ENCODE data around the gene CCNY. TPM values are rescaled to one million over a fixed set of nuclear protein-coding genes. Genes with fewer than 3 reads are reported as not detected.

The CCNY gene
- total RNA-seq, 1 donor from 2014 or later: 68.7 TPM

DNA sequence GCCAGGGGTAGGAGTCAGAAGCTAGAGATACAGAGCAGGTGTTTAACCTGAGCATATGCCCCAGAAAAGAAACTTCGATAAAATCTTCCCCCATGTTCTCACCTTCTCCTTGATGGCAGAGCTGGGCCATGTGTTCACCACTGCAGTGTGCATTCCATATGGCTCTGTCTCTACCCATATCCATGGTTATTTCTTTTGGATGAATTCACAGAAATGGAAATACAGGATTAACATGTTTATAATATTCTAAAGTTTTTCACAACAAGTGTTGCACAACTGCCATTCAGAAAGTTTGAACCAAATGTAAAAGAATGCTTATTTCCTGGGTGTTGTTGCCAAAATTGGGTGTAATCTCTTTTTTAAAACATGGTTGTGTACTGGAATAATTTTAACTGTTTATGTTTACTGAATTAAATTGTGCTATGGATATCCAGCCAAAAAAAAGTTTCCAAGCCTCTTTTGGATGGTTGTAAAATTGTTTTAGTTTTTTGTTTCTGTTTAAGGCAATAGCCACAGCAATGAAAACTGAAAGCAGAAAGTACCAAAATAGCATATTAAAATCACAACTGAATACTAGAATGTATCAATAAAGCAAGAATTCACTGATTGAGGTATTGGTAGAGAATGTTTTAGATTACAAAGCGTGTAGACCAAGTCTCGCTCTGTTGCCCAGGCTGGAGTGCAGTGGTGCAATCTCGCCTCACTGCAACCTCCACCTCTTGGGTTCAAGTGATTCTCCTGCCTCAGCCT lies 19.9 kb upstream of the CCNY start:
- no peak overlapping the region for H3K4me3 Mint-ChIP-seq (ENCODE audit: unreplicated experiment)
- no peak overlapping the region for H3K27ac Mint-ChIP-seq (ENCODE audit: unreplicated experiment)
- H3K4me1 Mint-ChIP-seq (ENCODE audit: low read depth): peaks cover 3% of the 10 kb centered on the region

DNA sequence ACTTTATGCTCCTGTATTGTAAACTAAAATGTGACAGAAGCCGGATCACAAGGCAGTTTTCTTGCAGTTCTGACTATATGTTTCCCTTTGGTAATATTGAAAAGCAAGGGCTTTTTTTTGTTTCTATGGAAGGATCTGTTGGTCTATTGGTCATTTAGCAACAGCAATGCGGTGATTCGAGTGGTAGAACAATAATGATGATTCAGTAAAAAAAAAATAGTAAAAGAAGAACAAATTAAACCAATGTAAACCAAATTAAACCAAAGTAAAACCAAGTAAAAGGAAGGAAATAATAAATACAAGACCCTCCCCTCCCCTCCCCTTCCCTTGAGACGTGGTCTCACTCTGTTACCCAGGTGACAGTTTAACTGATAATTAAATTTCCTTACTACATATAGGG lies 17.8 kb upstream of the CCNY start:
- TF ChIP-seq, protein P1, sequence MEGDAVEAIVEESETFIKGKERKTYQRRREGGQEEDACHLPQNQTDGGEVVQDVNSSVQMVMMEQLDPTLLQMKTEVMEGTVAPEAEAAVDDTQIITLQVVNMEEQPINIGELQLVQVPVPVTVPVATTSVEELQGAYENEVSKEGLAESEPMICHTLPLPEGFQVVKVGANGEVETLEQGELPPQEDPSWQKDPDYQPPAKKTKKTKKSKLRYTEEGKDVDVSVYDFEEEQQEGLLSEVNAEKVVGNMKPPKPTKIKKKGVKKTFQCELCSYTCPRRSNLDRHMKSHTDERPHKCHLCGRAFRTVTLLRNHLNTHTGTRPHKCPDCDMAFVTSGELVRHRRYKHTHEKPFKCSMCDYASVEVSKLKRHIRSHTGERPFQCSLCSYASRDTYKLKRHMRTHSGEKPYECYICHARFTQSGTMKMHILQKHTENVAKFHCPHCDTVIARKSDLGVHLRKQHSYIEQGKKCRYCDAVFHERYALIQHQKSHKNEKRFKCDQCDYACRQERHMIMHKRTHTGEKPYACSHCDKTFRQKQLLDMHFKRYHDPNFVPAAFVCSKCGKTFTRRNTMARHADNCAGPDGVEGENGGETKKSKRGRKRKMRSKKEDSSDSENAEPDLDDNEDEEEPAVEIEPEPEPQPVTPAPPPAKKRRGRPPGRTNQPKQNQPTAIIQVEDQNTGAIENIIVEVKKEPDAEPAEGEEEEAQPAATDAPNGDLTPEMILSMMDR (IDR thresholded peaks at IDR 0.05): no peak
- Mint-ChIP-seq H3K4me1 (ENCODE audit: low read depth) (peaks cover 3% of the 10 kb centered on the region), H3K27ac (ENCODE audit: unreplicated experiment) (no peak overlapping the region), H3K36me3 (ENCODE audit: low read depth) (peaks cover 18% of the 10 kb centered on the region), H3K9me3 (ENCODE audit: low read depth) (peaks cover 14% of the 10 kb centered on the region), H3K27me3 (ENCODE audit: low read depth) (no peaks in the 10 kb centered on the region), H3K4me3 (ENCODE audit: unreplicated experiment) (no peak overlapping the region)
- no peak for DNase-seq (ENCODE audit: low spot score)

More for the DNA sequence above, 19.9 kb upstream of the CCNY start:
- TF ChIP-seq, protein P1 (IDR thresholded peaks at IDR 0.05): no peak
- no peaks in the 10 kb centered on the region for H3K27me3 Mint-ChIP-seq (ENCODE audit: low read depth)
- peaks cover 17% of the 10 kb centered on the region for H3K36me3 Mint-ChIP-seq (ENCODE audit: low read depth)
- no peak for DNase-seq (ENCODE audit: low spot score)
- peaks cover 9% of the 10 kb centered on the region for H3K9me3 Mint-ChIP-seq (ENCODE audit: low read depth)

DNA sequence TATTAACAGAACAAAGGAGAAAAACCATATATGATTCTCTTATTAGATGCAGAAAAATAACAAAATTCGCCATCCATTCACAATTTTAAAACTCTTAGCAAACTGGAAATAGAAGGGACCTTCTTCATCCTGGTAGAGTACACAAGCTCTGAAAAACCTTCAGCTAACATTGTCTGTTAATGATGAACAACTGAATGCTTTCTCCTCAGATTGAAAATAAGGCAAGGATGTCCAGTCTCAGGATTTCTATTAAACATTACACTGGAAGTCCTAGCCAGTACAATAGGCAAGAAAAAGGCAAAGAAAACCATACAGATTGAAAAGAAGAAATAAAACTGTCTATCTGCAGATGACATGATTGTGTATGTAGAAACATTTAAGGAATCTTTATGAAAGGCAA lies 16.0 kb upstream of the CCNY start:
- H3K4me3 Mint-ChIP-seq (ENCODE audit: unreplicated experiment): no peak overlapping the region
- H3K9me3 Mint-ChIP-seq (ENCODE audit: low read depth): peaks cover 9% of the 10 kb centered on the region
- TF ChIP-seq, protein P1 (IDR thresholded peaks at IDR 0.05): no peak
- no peaks in the 10 kb centered on the region for H3K27me3 Mint-ChIP-seq (ENCODE audit: low read depth)
- H3K4me1 Mint-ChIP-seq (ENCODE audit: low read depth): peaks cover 3% of the 10 kb centered on the region
- peaks cover 15% of the 10 kb centered on the region for H3K36me3 Mint-ChIP-seq (ENCODE audit: low read depth)
- no peak for DNase-seq (ENCODE audit: low spot score)
- peak overlapping the region; percentile 22 for H3K27ac Mint-ChIP-seq (ENCODE audit: unreplicated experiment)

DNA sequence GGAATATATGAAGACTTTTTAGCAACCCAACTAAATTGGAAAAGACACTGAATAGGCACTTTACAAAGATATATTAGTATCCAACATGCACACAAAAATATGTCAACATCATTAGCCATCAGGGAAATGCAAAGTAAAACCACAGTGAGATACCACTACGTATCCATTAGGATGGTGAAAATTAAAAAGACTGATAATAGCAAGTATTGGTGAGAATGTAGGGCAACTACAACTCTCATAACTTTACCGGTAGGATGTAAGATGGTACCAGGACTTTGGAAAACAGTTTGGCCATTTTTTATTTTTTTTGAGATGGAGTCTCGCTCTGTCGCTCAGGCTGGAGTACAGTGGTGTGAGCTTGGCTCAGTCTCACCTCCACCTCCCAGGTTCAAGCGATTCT lies 13.7 kb upstream of the CCNY start:
- DNase-seq (ENCODE audit: low spot score): no peak
- peaks cover 6% of the 10 kb centered on the region for H3K36me3 Mint-ChIP-seq (ENCODE audit: low read depth)
- H3K27me3 Mint-ChIP-seq (ENCODE audit: low read depth): no peaks in the 10 kb centered on the region
- TF ChIP-seq, protein P1 (IDR thresholded peaks at IDR 0.05): no peak
- H3K4me3 Mint-ChIP-seq (ENCODE audit: unreplicated experiment): no peak overlapping the region
- no peak overlapping the region for H3K27ac Mint-ChIP-seq (ENCODE audit: unreplicated experiment)
- H3K4me1 Mint-ChIP-seq (ENCODE audit: low read depth): peaks cover 11% of the 10 kb centered on the region
- H3K9me3 Mint-ChIP-seq (ENCODE audit: low read depth): peaks cover 5% of the 10 kb centered on the region

DNA sequence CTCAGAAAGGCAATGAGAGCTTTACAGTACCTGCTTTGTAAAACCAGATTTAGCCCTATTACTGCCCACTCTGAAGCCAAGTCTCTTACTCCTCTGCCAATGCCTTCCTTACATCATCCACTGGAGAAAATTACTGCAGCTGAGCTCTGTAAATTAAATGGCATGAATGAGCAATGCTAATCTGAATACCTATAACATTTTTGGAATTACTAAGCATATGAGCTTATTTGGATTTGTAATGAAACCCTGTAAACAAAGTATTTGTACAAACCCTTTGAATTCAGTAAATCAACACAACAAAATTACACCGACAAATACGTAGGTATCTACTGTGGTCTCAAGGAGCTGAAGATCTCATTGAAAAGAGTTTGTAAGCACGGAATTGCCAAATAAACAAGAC lies 12.1 kb upstream of the CCNY start:
- Mint-ChIP-seq H3K4me3 (ENCODE audit: unreplicated experiment) (no peak overlapping the region), H3K9me3 (ENCODE audit: low read depth) (peaks cover 5% of the 10 kb centered on the region), H3K36me3 (ENCODE audit: low read depth) (peaks cover 5% of the 10 kb centered on the region), H3K4me1 (ENCODE audit: low read depth) (peaks cover 20% of the 10 kb centered on the region), H3K27ac (ENCODE audit: unreplicated experiment) (no peak overlapping the region), H3K27me3 (ENCODE audit: low read depth) (no peaks in the 10 kb centered on the region)
- TF ChIP-seq, protein P1 (IDR thresholded peaks at IDR 0.05): no peak
- DNase-seq (ENCODE audit: low spot score): no peak

Measured in chondrocyte (in vitro differentiated cells).